GM13976 (cell line): ENCODE results near the gene ABCC1.

Experiments
- DNase-seq: peaks from one replicate; pipeline ENCODE4 v3.0.0; 2012; ENCODE audit warnings: low spot score
- CTCF ChIP-seq: IDR thresholded peaks from 2 replicates; pipeline ENCODE4 v1.5.1; 2012; ENCODE audit warnings: borderline replicate concordance, mild to moderate bottlenecking; ENCODE audit not compliant: insufficient read depth; ENCODE audit errors: extremely low read depth, missing control alignments, control extremely low read depth
- in situ Hi-C: fragments of 300-500 bp; cut with MboI; formaldehyde crosslinking; loops from one replicate; pipeline ENCODE4 v1.12.0; 2022; ENCODE audit warnings: low sequenced_read_pairs, mixed read lengths, inconsistent platforms; ENCODE audit not compliant: unreplicated experiment

Gene ABCC1

DNA sequence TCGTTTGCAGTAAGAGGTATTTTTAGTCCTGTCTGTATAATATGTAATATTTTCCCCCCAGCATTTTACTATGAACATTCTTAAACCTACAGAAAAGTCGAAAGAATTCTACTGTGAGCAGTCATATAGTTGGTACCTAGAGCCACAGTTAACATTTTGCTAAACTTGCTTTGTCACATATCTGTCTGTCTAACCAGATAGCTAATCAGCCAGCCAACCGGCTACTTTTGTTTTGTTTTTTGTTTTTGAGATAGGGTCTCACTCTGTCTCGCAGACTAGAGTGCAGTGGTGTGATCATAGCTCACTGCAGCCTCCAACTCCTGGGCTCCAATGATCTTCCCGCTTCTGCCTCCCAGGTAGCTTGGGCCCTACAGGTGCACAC lies 73.3 kb downstream of the ABCC1 start:
- no peak for TF ChIP-seq CTCF
- no peak for DNase-seq
- in situ Hi-C loops = no loop called here

DNA sequence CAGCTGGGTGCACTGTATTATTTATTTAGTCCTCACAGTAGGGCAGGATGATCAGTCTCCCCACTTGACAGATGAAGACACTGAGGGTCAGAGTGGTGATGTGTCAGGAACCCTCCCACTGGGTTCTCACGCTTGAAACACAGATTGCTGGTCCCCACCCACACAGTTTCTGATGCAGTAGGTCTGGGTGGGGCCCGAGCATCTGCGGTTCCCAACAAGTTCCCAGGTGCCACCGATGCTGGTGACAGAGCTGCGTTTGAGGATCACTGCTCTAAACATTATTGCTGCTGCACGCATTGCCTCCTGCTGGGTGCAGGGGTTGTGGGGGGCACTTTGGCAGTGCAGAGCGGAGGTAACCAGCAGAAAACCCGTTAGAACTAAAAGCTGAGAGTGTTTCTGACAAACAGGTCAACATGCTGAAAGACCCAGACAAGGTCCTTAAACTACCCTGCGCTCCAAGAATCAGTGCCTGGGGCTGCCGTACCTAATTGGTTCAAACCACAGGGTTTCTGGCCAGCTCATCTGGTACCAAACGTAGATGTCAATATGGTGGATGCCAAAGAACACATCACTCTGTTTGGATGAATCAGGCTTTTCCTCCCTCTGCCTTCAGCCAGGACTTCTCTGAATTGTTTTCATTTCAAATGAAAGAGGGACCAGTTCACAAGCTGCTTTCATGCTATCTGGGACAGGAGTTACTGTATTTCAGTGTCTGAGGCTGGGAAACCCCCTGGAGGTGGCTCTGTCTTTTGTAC lies 76.0 kb downstream of the ABCC1 start:
- no peak for TF ChIP-seq CTCF
- in situ Hi-C loops = no loop called here
- DNase-seq = peak; percentile 83

GRCh38 chr16:16027728-16028310 lies 78.4 kb downstream of the ABCC1 start:
- no peak for TF ChIP-seq CTCF
- in situ Hi-C loops = no loop called here
- DNase-seq = no peak

GRCh38 chr16:16028311-16028999 lies 79.0 kb downstream of the ABCC1 start:
- no peak for DNase-seq
- no peak for TF ChIP-seq CTCF
- in situ Hi-C loops = no loop called here

DNA sequence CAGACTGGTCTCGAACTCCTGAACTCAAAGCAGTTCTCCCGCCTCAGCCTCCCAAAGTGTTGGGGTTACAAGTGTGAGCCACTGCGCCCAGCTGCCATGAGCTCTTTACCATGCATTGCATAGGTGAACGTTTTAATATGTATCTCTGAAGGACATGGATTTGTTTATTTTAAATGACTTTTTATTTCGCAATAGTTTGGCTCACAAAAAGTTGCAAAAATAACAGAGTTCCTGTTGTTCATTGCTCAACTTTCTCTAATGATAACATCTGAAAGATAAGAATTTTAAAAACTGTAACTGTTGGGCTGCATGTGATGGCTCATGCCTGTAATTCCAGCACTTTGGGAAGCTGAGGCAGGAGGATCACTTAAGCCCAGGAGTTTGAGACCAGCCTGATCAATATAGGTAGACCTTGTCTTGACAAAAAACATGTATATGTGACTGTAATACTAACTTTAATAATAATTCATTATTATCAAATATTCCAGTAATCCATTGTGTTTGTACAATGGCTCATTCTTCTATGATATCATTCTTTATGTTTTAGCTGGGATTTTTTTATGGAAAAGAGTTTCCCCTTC lies 80.1 kb downstream of the ABCC1 start:
- DNase-seq = no peak
- no peak for TF ChIP-seq CTCF
- in situ Hi-C loops = no loop called here

GRCh38 chr16:16030449-16030848 lies 81.0 kb downstream of the ABCC1 start:
- in situ Hi-C loops = no loop called here
- no peak for DNase-seq
- no peak for TF ChIP-seq CTCF
